ENCODE data around the gene NEO1. TPM values are rescaled to one million over a fixed set of nuclear protein-coding genes. Genes with fewer than 3 reads are reported as not detected.

NEO1 gene
- polyA plus RNA-seq, 2 of the 4 experiments (the other 2 are of a cell fraction): 29.1 to 30.3 TPM

- no peak for TF ChIP-seq TFCP2L1 (CRISPR knock-in tag; IDR thresholded peaks at IDR 0.05)
- no peak for TF ChIP-seq ZC3H11A (IDR thresholded peaks at IDR 0.05)
- TF ChIP-seq NR3C1 (IDR thresholded peaks at IDR 0.05): no peak
- TF ChIP-seq, protein P1, sequence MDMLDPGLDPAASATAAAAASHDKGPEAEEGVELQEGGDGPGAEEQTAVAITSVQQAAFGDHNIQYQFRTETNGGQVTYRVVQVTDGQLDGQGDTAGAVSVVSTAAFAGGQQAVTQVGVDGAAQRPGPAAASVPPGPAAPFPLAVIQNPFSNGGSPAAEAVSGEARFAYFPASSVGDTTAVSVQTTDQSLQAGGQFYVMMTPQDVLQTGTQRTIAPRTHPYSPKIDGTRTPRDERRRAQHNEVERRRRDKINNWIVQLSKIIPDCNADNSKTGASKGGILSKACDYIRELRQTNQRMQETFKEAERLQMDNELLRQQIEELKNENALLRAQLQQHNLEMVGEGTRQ (IDR thresholded peaks at IDR 0.05): no peak
- no peak for TF ChIP-seq CEBPB (IDR thresholded peaks at IDR 0.05)
- no peak for TF ChIP-seq NPAS2 (CRISPR knock-in tag; IDR thresholded peaks at IDR 0.05; ENCODE audit: borderline replicate concordance)
- no peak for TF ChIP-seq SREBF2 (IDR thresholded peaks at IDR 0.05)
- no peak for TF ChIP-seq MAFK (IDR thresholded peaks at IDR 0.05; ENCODE audit: partially characterized antibody)
- no peak for TF ChIP-seq JUNB (IDR thresholded peaks at IDR 0.05)
- TF ChIP-seq KDM1A (IDR thresholded peaks at IDR 0.05; ENCODE audit: low read depth): no peak
- no peak for TF ChIP-seq ESRRA (IDR thresholded peaks at IDR 0.05; ENCODE audit: borderline replicate concordance, low read length)
- TF ChIP-seq, protein P2, sequence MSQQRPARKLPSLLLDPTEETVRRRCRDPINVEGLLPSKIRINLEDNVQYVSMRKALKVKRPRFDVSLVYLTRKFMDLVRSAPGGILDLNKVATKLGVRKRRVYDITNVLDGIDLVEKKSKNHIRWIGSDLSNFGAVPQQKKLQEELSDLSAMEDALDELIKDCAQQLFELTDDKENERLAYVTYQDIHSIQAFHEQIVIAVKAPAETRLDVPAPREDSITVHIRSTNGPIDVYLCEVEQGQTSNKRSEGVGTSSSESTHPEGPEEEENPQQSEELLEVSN (IDR thresholded peaks at IDR 0.05; ENCODE audit: borderline replicate concordance, low read depth): no peak
- TF ChIP-seq, protein P3, sequence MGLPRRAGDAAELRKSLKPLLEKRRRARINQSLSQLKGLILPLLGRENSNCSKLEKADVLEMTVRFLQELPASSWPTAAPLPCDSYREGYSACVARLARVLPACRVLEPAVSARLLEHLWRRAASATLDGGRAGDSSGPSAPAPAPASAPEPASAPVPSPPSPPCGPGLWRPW (IDR thresholded peaks at IDR 0.05): no peak
- no peak for TF ChIP-seq MYC (IDR thresholded peaks at IDR 0.05; ENCODE audit: borderline replicate concordance, low read length)
- no peak for TF ChIP-seq FOSL2 (IDR thresholded peaks at IDR 0.05)
- no peak for TF ChIP-seq FOSL2 (CRISPR knock-in tag; IDR thresholded peaks at IDR 0.05)
- no peak for TF ChIP-seq CBX2 (IDR thresholded peaks at IDR 0.05; ENCODE audit: borderline replicate concordance, low read depth)
- TF ChIP-seq HEYL (CRISPR knock-in tag; IDR thresholded peaks at IDR 0.05): no peak
- TF ChIP-seq POLR2A (IDR thresholded peaks at IDR 0.05; ENCODE audit: low read length): peak; percentile 51
- no peak for TF ChIP-seq RARB (CRISPR knock-in tag; IDR thresholded peaks at IDR 0.05)
- TF ChIP-seq NFE2L2 (conservative IDR thresholded peaks at IDR 0.05; ENCODE audit: low read length): no peak
- TF ChIP-seq HOXB5 (CRISPR knock-in tag; IDR thresholded peaks at IDR 0.05): no peak
- no peak for TF ChIP-seq FOSB (CRISPR knock-in tag; IDR thresholded peaks at IDR 0.05)
- TF ChIP-seq, protein P4, sequence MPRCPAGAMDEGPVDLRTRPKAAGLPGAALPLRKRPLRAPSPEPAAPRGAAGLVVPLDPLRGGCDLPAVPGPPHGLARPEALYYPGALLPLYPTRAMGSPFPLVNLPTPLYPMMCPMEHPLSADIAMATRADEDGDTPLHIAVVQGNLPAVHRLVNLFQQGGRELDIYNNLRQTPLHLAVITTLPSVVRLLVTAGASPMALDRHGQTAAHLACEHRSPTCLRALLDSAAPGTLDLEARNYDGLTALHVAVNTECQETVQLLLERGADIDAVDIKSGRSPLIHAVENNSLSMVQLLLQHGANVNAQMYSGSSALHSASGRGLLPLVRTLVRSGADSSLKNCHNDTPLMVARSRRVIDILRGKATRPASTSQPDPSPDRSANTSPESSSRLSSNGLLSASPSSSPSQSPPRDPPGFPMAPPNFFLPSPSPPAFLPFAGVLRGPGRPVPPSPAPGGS (IDR thresholded peaks at IDR 0.05): peak; percentile 63; the same call in 1 of the 3 replicates
- no peak for TF ChIP-seq RCOR1 (IDR thresholded peaks at IDR 0.05; ENCODE audit: low read depth, low read length)
- TF ChIP-seq CTCF (IDR thresholded peaks at IDR 0.05): no peak
- no peak for TF ChIP-seq EP300 (IDR thresholded peaks at IDR 0.05)
These were observed at the start of gene NEO1 (continued) for GRCh38 chr15:73051807-73052652.
